Inflammatory macrophage treated with lipopolysaccharide for 4 hours (primary cell): Measurements from ENCODE around the gene POP5.
"Not testable (repeated sequence)": the region's sequence is repeated elsewhere in the genome, so short reads cannot be mapped to it uniquely, and the experiment has no call there.

Source experiments
- DNase-seq: peaks from one replicate; pipeline ENCODE4 v3.0.0-alpha.2; 2020

POP5 gene

DNA sequence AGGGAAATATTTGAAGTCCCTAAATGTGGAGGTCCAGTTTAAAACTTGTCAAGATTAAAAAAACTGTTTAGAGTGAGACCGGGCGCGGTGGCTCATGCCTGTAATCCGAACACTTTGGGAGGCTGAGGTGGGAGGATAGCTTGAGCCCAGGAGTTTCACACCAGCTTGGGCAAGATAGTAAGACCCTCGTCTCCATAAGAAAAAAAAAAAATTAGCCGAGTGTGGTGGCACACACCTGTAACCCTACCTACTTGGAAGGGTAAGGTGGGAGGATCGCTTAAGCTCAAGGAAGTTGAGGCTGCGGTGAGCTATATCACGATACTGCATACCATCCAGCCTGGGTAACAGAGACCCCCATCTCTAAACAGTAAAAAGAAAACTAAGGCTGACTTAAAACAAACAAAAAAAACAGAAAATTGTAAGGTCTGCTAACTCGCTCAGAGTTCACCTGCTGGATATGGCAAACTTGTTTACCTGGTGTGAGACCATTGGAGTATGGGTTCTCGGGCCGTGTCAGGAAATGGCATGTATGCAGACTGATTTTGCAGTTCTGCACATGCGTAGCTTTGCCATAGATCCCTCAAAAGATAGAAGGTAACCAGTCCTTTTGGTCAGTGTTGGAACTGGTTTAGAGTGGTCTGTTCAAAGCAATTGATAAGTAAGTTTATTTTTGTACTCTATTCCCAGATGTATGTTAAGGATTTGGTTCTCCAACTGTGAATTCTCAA is 45.0 kb downstream of the POP5 start:
- DNase-seq, result no peak

DNA sequence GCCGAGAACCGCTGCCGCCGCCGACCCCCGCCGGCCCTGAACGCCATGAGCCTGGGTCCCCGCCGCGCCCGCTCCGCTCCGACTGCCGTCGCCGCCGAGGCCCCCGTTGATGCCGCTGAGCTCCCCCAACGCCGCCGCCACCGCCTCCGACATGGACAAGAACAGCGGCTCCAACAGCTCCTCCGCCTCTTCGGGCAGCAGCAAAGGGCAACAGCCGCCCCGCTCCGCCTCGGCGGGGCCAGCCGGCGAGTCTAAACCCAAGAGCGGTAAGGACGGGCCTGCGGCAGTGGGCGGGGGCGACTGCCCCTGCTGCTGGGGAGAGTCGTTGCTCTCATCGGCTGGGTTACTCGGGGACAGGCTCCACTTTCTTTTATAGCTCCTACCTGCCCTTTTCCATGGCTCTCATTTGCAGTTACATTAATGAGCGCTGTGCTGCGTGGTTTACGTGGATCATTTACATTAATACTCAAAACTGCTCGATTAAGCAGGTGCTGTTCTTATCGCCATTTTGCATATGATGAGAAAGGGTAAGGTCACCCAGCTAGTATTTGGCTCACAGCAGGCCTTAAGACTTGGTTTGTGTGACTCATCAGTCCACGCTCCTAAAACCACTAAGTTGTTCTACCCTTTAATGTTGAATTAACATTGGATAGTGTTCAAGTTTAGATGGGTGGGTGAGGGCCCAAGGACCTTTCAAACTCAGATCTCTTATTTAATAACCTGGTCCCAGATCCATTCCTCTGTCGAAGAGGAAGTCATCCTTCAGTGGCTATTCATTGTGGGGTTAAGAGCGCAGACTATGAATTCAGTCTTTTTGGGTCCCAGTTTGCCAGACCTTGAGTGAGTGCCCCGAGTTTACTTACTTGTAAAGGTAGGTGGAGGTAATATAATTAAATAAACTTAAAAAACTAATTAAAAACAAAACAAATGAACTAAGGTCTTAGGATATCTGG is 46.2 kb downstream of the POP5 start:
- DNase-seq, result peak; percentile 57

DNA sequence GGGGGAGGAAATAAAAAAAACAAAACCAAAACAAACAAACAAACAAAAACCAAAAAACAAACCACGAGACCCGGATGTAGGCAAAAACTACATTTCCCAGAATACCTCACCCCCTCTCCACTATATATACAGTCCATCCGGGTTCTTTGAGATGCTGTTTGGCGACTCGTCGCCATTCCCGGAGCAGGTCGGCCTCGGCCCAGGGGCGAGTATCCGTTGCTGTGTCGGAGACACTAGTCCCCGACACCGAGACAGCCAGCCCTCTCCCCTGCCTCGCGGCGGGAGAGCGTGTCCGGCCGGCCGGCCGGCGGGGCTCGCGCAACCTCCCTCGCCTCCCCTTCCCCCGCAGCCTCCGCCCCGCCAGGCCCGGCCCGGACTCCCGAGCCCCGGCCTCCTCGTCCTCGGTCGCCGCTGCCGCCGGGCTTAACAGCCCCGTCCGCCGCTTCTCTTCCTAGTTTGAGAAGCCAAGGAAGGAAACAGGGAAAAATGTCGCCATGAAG is 46.9 kb downstream of the POP5 start, which contains the start of gene RNF10:
RNF10 (plus strand) TSS at position 154 of the 500 bp plus-strand sequence. CDS start 456 bp downstream, outside the sequence.
- peak; percentile 89 for DNase-seq

DNA sequence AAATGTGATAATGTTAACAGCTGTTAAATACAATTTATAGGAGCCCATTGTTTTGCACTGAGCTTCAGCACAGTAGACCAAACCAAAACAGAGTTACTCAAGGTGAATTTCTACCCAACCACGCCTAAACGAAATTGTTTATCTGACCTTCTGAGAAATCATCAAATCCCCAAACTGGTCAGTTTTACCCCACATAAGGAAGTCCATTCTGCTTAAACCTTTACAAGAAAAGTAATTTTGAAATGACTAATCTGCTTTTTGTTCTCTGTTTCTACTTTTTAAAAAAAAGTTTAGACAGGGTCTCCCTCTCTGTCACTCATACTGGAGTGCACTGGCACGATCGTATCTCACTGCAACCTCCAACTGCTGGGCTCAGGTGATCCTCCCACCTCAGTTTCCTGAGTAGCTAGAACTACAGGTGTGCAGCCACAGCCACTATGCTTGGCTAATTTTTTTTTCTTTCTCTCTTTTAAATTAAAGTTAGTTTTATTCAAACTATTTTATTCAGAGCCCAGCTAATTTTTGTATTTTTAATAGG is 48.4 kb downstream of the POP5 start:
- DNase-seq, result no peak

DNA sequence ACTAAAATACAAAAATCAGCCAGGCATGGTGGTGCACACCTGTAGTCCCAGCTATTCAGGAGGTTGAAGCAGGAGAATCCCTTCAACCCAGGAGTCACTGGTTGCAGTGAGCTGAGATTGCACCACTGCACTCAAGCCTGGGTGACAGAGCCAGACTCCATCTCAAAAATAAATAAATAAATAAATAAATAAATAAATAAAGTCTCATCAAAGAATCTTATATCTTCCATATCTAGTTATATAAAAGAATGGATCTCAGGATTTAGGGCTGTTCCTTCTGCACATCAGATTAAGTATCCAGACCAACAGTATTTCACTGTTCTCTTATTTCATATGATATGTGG is 50.8 kb downstream of the POP5 start:
- not testable (repeated sequence) for DNase-seq

DNA sequence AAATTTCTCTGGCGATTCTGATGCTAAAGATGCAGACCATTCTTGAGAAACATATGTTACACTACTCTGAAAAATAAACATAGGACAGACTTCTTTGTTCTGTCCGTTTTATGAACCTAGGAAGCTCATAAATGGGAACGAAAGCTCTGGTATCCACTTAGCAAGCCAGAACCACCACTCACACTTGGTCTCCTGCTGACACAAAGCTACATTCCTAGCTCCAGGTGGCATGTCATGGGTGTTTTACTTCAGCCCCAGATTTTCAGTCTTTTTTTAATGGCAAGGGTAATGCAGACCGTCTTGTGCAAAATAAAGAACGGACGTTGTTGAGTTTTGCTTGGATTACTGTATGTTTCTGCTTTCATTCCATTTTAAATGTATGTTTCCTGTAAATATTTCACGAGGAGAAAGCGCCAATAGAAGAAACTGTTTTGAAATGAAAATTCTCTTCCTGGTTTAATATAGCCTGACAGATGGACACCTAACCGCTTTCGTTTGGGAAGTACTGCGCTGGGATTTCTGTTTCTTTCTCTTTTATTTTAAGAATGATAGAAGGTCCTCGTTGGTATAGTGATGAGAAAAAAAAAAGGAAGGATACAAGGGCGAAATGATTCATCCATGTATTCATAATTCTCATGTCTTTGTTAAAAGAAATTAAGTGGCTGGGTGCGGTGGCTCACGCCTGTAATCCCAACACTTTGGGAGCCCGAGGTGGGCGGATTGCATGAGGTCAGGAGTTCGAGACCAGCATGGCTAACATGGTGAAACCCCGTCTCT is 51.4 kb downstream of the POP5 start:
- peak; percentile 95 for DNase-seq

DNA sequence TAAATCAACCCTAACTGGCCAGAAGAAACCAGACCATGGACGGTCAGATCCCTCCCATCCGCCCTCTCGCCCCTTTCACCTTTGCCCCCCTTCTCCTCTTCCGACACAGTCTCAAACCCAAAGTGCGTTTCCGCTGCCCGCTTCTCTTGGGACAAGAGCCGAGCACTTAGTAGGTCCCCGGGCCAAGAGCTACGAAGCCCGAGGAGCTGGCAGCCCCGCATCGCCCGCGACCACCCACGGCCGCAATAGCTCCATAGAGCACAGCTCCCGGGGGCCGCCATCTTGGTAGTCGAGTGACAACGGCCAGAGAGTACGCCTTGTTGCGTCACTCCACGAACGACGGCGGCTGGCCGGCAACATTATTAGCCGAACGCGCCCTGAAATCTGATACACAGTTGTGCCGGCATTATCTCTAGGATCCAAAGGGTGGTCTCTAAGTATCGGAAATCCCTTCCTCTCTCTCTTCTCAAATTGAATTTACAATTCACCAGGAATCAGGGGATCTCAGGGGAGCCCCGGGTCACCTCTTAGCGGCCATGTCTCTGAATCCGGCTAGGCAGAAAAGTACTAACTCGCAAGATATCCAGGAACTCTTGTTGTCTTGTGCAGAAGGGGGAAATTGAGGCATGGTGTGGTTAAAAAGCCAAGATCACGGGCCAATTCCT is 52.2 kb downstream of the POP5 start, which contains the start of gene COQ5:
COQ5 (minus strand) TSS at position 298 of the 665 bp plus-strand sequence; CDS start at position 281, 17 bp downstream.
- DNase-seq, result peak; percentile 89
